Hepatocyte (in vitro differentiated cells): Measurements from ENCODE around the gene MVB12B.

Experiments used
- CTCF ChIP-seq: fragments of 200-600 bp; sonication (generic); IDR thresholded peaks from 2 replicates; pipeline ENCODE4 v1.5.1; 2016; ENCODE audit warnings: antibody characterized with exemption, mild to moderate bottlenecking; ENCODE audit not compliant: poor library complexity
- EZH2 ChIP-seq: fragments of 200-600 bp; sonication (generic); IDR thresholded peaks from 2 replicates; pipeline ENCODE4 v1.6.1; 2016; ENCODE audit warnings: antibody characterized with exemption, mild to moderate bottlenecking, borderline replicate concordance
- EZH2phosphoT487 ChIP-seq: fragments of 200-600 bp; sonication (generic); IDR thresholded peaks from one replicate; pipeline ENCODE4 v1.6.1; 2018; ENCODE audit warnings: antibody characterized with exemption, mild to moderate bottlenecking, low read depth, moderate library complexity; ENCODE audit not compliant: unreplicated experiment, severe bottlenecking

GRCh38 chr9:126317513-126317912 is 9.1 kb upstream of the MVB12B start:
- TF ChIP-seq EZH2 (no peak), CTCF (no peak), EZH2phosphoT487 (no peak)
